ENCODE measurements around the gene CHMP1A. TPM values are rescaled to one million over a fixed set of nuclear protein-coding genes. Genes with fewer than 3 reads are reported as not detected.
A peak's percentile ranks its signal among the peaks of the same experiment; 100 is the strongest.
"Not testable (repeated sequence)": the region's sequence is repeated elsewhere in the genome, so short reads cannot be mapped to it uniquely, and the experiment has no call there.

The CHMP1A gene
- total RNA-seq, 1 donor from 2014 or later, result 104 TPM

GRCh38 chr16:89667633-89668032 is 10.1 kb upstream of the CHMP1A start:
- Mint-ChIP-seq H3K9me3 (ENCODE audit: unreplicated experiment) (no peaks in the 10 kb centered on the region), H3K36me3 (ENCODE audit: low read depth, unreplicated experiment) (peaks cover 43% of the 10 kb centered on the region), H3K4me3 (ENCODE audit: unreplicated experiment) (no peak overlapping the region), H3K27ac (ENCODE audit: unreplicated experiment) (no peak overlapping the region), H3K27me3 (ENCODE audit: unreplicated experiment) (peaks cover 4% of the 10 kb centered on the region), H3K4me1 (ENCODE audit: unreplicated experiment) (no peaks in the 10 kb centered on the region)
- no peak for TF ChIP-seq CTCF (IDR thresholded peaks at IDR 0.05; ENCODE audit: unreplicated experiment)
- DNase-seq (ENCODE audit: low spot score), result no peak

DNA sequence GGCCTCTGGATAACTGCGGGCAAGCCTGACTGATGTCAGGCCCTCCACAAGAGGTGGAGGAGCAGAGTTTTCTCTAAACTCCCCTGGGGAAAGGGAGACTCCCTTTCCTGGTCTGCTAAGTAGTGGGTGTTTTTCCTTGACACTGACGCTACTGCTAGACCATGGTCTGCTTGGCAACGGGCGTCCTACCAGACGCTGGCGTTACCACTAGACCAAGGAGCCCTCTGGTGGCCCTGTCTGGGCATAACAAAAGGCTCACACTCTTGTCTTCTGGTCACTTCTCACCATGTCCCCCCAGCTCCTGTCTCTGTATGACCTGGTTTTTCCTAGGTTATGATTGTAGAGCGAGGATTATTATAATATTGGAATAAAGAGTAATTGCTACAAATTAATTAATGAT is 9.5 kb upstream of the CHMP1A start:
- not testable (repeated sequence) for H3K27me3 Mint-ChIP-seq (ENCODE audit: unreplicated experiment); H3K27ac Mint-ChIP-seq (ENCODE audit: unreplicated experiment); H3K9me3 Mint-ChIP-seq (ENCODE audit: unreplicated experiment); H3K4me1 Mint-ChIP-seq (ENCODE audit: unreplicated experiment); H3K4me3 Mint-ChIP-seq (ENCODE audit: unreplicated experiment); DNase-seq (ENCODE audit: low spot score)
- H3K36me3 Mint-ChIP-seq (ENCODE audit: low read depth, unreplicated experiment), result peaks cover 42% of the 10 kb centered on the region

GRCh38 chr16:89664238-89664637 is 6.7 kb upstream of the CHMP1A start:
- not testable (repeated sequence) for H3K27me3 Mint-ChIP-seq (ENCODE audit: unreplicated experiment); H3K4me1 Mint-ChIP-seq (ENCODE audit: unreplicated experiment); H3K27ac Mint-ChIP-seq (ENCODE audit: unreplicated experiment); DNase-seq (ENCODE audit: low spot score); H3K9me3 Mint-ChIP-seq (ENCODE audit: unreplicated experiment)
- Mint-ChIP-seq H3K4me3 (ENCODE audit: unreplicated experiment) (peak overlapping the region; percentile 50), H3K36me3 (ENCODE audit: low read depth, unreplicated experiment) (peaks cover 59% of the 10 kb centered on the region)

- H3K36me3 Mint-ChIP-seq (ENCODE audit: low read depth, unreplicated experiment), result peaks cover 54% of the 10 kb centered on the region
- no peak for TF ChIP-seq CTCF (IDR thresholded peaks at IDR 0.05; ENCODE audit: unreplicated experiment)
- H3K4me3 Mint-ChIP-seq (ENCODE audit: unreplicated experiment), result peak overlapping the region; percentile 53
- no peak overlapping the region for H3K27ac Mint-ChIP-seq (ENCODE audit: unreplicated experiment)
- no peaks in the 10 kb centered on the region for H3K9me3 Mint-ChIP-seq (ENCODE audit: unreplicated experiment)
- H3K27me3 Mint-ChIP-seq (ENCODE audit: unreplicated experiment), result peaks cover 13% of the 10 kb centered on the region
- no peak for DNase-seq (ENCODE audit: low spot score)
- H3K4me1 Mint-ChIP-seq (ENCODE audit: unreplicated experiment), result peaks cover 6% of the 10 kb centered on the region
Measured at GRCh38 chr16:89661215-89661614, 3.7 kb upstream of the CHMP1A start.

DNA sequence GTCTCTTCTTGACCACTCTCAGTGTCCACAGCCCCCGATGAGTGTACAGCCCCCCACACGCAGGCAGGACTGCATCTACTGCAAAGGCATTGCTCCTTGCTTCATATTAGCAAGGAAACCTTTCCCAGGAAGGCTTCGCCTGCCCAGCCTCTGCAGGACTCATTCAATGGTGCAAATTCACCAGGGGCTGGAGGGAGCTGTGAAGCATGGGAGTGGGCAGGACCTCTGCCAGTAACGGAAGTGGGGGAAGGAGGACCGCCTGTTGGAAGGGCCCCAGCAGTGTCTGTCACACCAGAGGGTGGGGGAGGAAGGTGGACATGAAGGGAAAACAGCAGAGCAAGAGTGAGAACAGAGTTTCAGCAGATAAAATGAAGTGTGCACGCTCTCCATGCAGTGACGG is 2.6 kb upstream of the CHMP1A start:
- H3K27ac Mint-ChIP-seq (ENCODE audit: unreplicated experiment), result no peak overlapping the region
- peaks cover 15% of the 10 kb centered on the region for H3K27me3 Mint-ChIP-seq (ENCODE audit: unreplicated experiment)
- peaks cover 8% of the 10 kb centered on the region for H3K4me1 Mint-ChIP-seq (ENCODE audit: unreplicated experiment)
- TF ChIP-seq CTCF (IDR thresholded peaks at IDR 0.05; ENCODE audit: unreplicated experiment), result no peak
- DNase-seq (ENCODE audit: low spot score), result no peak
- peak overlapping the region; percentile 53 for H3K4me3 Mint-ChIP-seq (ENCODE audit: unreplicated experiment)
- no peaks in the 10 kb centered on the region for H3K9me3 Mint-ChIP-seq (ENCODE audit: unreplicated experiment)
- H3K36me3 Mint-ChIP-seq (ENCODE audit: low read depth, unreplicated experiment), result peaks cover 48% of the 10 kb centered on the region

DNA sequence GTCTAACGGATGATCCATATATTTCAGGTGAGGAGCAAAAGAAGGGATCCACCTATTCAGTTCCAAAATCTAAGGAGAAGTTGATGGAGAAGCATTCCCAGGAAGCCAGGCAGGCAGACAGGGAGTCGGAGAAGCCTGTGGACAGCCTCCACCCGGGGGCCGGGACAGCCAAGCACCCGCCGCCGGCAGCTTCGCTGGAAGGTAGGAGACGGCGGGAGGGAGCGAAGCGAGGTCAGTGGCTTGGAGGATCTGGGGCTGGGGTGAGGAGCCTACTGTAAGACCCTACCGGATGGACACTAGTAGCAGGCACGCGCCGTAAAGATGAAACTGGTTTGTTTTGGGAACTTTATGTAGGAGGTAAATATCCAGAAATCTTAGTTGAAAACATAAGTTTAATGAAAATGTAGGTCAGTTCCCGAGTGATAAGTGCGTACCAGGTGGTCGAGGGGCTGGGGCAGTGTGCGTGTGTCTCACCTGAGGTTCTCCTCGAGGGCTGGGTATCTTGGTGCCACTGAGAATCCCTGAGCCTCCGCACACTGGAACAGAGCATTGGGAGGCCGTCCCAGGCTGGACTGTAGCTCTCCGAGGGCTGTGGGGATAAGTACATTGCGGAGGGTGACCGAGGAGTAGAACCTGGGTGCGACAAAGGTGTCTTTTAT is 842 bp upstream of the CHMP1A start:
- Mint-ChIP-seq H3K9me3 (ENCODE audit: unreplicated experiment) (no peaks in the 10 kb centered on the region), H3K36me3 (ENCODE audit: low read depth, unreplicated experiment) (peaks cover 36% of the 10 kb centered on the region), H3K27ac (ENCODE audit: unreplicated experiment) (peak overlapping the region; percentile 61), H3K4me1 (ENCODE audit: unreplicated experiment) (peaks cover 8% of the 10 kb centered on the region), H3K4me3 (ENCODE audit: unreplicated experiment) (peak overlapping the region; percentile 97), H3K27me3 (ENCODE audit: unreplicated experiment) (peaks cover 12% of the 10 kb centered on the region)
- TF ChIP-seq CTCF (IDR thresholded peaks at IDR 0.05; ENCODE audit: unreplicated experiment), result no peak
- DNase-seq (ENCODE audit: low spot score), result no peak

Measured in endothelial cell (in vitro differentiated cells).